ENCODE results near the gene BRAP. TPM values are rescaled to one million over a fixed set of nuclear protein-coding genes. Genes with fewer than 3 reads are reported as not detected.
"Not testable (repeated sequence)": the region's sequence is repeated elsewhere in the genome, so short reads cannot be mapped to it uniquely, and the experiment has no call there.

BRAP gene
- total RNA-seq, 1 donor from 2014 or later: 26.5 TPM

GRCh38 chr12:111653596-111653995 lies 32.2 kb downstream of the BRAP start:
- no peaks in the 10 kb centered on the region for H3K4me1 Mint-ChIP-seq
- no peaks in the 10 kb centered on the region for H3K79me2 ChIP-seq (ENCODE audit: low read depth)
- H3K4me1 ChIP-seq: no peaks in the 10 kb centered on the region
- H3F3A ChIP-seq (ENCODE audit: low read depth): no peaks in the 10 kb centered on the region
- peaks cover 4% of the 10 kb centered on the region for H3K36me3 ChIP-seq
- H2AFZ ChIP-seq (replicated peaks): no peak overlapping the region
- peaks cover 15% of the 10 kb centered on the region for H3K36me3 Mint-ChIP-seq
- no peak overlapping the region for H3K27ac ChIP-seq
- H3K9ac ChIP-seq: no peak overlapping the region
- TF ChIP-seq CTCF (IDR thresholded peaks at IDR 0.05) (no peak), EZH2phosphoT487 (IDR thresholded peaks at IDR 0.05) (no peak), EZH2 (IDR thresholded peaks at IDR 0.05) (no peak)
- no peak overlapping the region for H3K4me3 ChIP-seq
- H4K20me1 ChIP-seq (ENCODE audit: low read depth): no peaks in the 10 kb centered on the region
- H3K27me3 Mint-ChIP-seq (ENCODE audit: insufficient read depth, low read depth): no peaks in the 10 kb centered on the region
- H3K4me2 ChIP-seq: no peak overlapping the region
- H3K27ac Mint-ChIP-seq: no peak overlapping the region
- H3K9me3 Mint-ChIP-seq: no peaks in the 10 kb centered on the region
- H3K9me3 ChIP-seq (ENCODE audit: low read depth): no peaks in the 10 kb centered on the region
- no peaks in the 10 kb centered on the region for H3K27me3 ChIP-seq
- no peak for DNase-seq (ENCODE audit: low spot score)
- H3K4me3 Mint-ChIP-seq: no peak overlapping the region

GRCh38 chr12:111652530-111652929 lies 33.2 kb downstream of the BRAP start:
- not testable (repeated sequence) for H3K4me3 Mint-ChIP-seq; H3K27ac ChIP-seq; H2AFZ ChIP-seq (replicated peaks); H3K36me3 ChIP-seq; H4K20me1 ChIP-seq (ENCODE audit: low read depth); H3K27me3 ChIP-seq; H3K9ac ChIP-seq; H3K9me3 ChIP-seq (ENCODE audit: low read depth); H3K27me3 Mint-ChIP-seq (ENCODE audit: insufficient read depth, low read depth); H3K4me2 ChIP-seq; DNase-seq (ENCODE audit: low spot score); H3K27ac Mint-ChIP-seq; H3K4me3 ChIP-seq; H3F3A ChIP-seq (ENCODE audit: low read depth); H3K4me1 Mint-ChIP-seq; H3K79me2 ChIP-seq (ENCODE audit: low read depth); H3K4me1 ChIP-seq; H3K9me3 Mint-ChIP-seq
- H3K36me3 Mint-ChIP-seq: peaks cover 15% of the 10 kb centered on the region

- Histone ChIP-seq H3K27me3 (no peaks in the 10 kb centered on the region), H3K79me2 (ENCODE audit: low read depth) (no peaks in the 10 kb centered on the region), H3K4me1 (no peaks in the 10 kb centered on the region), H3K9ac (no peak overlapping the region), H2AFZ (replicated peaks) (no peak overlapping the region), H3F3A (ENCODE audit: low read depth) (no peaks in the 10 kb centered on the region), H4K20me1 (ENCODE audit: low read depth) (no peaks in the 10 kb centered on the region), H3K27ac (no peak overlapping the region), H3K36me3 (peaks cover 5% of the 10 kb centered on the region), H3K9me3 (ENCODE audit: low read depth) (no peaks in the 10 kb centered on the region), H3K4me2 (no peak overlapping the region), H3K4me3 (no peak overlapping the region)
- Mint-ChIP-seq H3K4me1 (no peaks in the 10 kb centered on the region), H3K27ac (no peak overlapping the region), H3K36me3 (peaks cover 16% of the 10 kb centered on the region), H3K27me3 (ENCODE audit: insufficient read depth, low read depth) (no peaks in the 10 kb centered on the region), H3K4me3 (no peak overlapping the region), H3K9me3 (no peaks in the 10 kb centered on the region)
- no peak for DNase-seq (ENCODE audit: low spot score)
- TF ChIP-seq CTCF (IDR thresholded peaks at IDR 0.05) (no peak), EZH2 (IDR thresholded peaks at IDR 0.05) (no peak), EZH2phosphoT487 (IDR thresholded peaks at IDR 0.05) (no peak)
Observed at GRCh38 chr12:111650912-111651311, 34.8 kb downstream of the BRAP start.

GRCh38 chr12:111645433-111645832 lies 40.3 kb downstream of the BRAP start:
- DNase-seq (ENCODE audit: low spot score): no peak
- H3K9ac ChIP-seq: no peak overlapping the region
- H3F3A ChIP-seq (ENCODE audit: low read depth): no peaks in the 10 kb centered on the region
- H3K9me3 ChIP-seq (ENCODE audit: low read depth): no peaks in the 10 kb centered on the region
- no peaks in the 10 kb centered on the region for H3K9me3 Mint-ChIP-seq
- H3K4me3 ChIP-seq: no peak overlapping the region
- no peaks in the 10 kb centered on the region for H3K4me1 Mint-ChIP-seq
- no peak for TF ChIP-seq CTCF (IDR thresholded peaks at IDR 0.05)
- no peak for TF ChIP-seq EZH2 (IDR thresholded peaks at IDR 0.05)
- TF ChIP-seq EZH2phosphoT487 (IDR thresholded peaks at IDR 0.05): no peak
- no peak overlapping the region for H3K27ac Mint-ChIP-seq
- H3K4me3 Mint-ChIP-seq: no peak overlapping the region
- no peaks in the 10 kb centered on the region for H3K27me3 ChIP-seq
- no peak overlapping the region for H3K27ac ChIP-seq
- H3K4me1 ChIP-seq: no peaks in the 10 kb centered on the region
- peaks cover 19% of the 10 kb centered on the region for H3K36me3 Mint-ChIP-seq
- no peaks in the 10 kb centered on the region for H3K27me3 Mint-ChIP-seq (ENCODE audit: insufficient read depth, low read depth)
- no peaks in the 10 kb centered on the region for H3K79me2 ChIP-seq (ENCODE audit: low read depth)
- H4K20me1 ChIP-seq (ENCODE audit: low read depth): no peaks in the 10 kb centered on the region
- no peak overlapping the region for H2AFZ ChIP-seq (replicated peaks)
- peaks cover 5% of the 10 kb centered on the region for H3K36me3 ChIP-seq
- H3K4me2 ChIP-seq: no peak overlapping the region

Data from neural progenitor cell (in vitro differentiated cells).